K562 (cell line): ENCODE measurements around the gene ZCCHC24. TPM values are rescaled to one million over a fixed set of nuclear protein-coding genes. Genes with fewer than 3 reads are reported as not detected.

ENCODE experiments used
- ESRRB ChIP-seq: fragments of 250-450 bp; sonication (Bioruptor Pico); IDR thresholded peaks from 2 replicates; pipeline ENCODE4 v1.5.0; 2020; ENCODE audit warnings: mild to moderate bottlenecking, moderate library complexity, borderline replicate concordance
- MAZ ChIP-seq, 2 experiments: fragments of 450-650 bp in 1 of 2; sonication (generic) in 1 of 2; formaldehyde crosslinking; IDR thresholded peaks in 1 of 2; conservative IDR thresholded peaks in 1 of 2; 2 replicates each; pipeline versions ENCODE4 v1.4.0 to v1.5.0; 2020; ENCODE audit warnings: mild to moderate bottlenecking in 1 of 2, missing genetic modification reagents in 1 of 2
- MYNN ChIP-seq, 2 experiments: sonication (generic); formaldehyde crosslinking in 1 of 2; IDR thresholded peaks; 2 replicates each; pipeline versions ENCODE4 v1.5.0 to v1.6.1; 2016 to 2020; ENCODE audit warnings: antibody characterized with exemption in 1 of 2, missing genetic modification reagents in 1 of 2
- PTBP1 ChIP-seq: fragments of 200-400 bp; formaldehyde crosslinking; IDR thresholded peaks from 2 replicates; pipeline ENCODE4 v1.6.1; 2017; ENCODE audit warnings: low read depth, low read length
- PTRF ChIP-seq: fragments of 450-650 bp; IDR thresholded peaks from 2 replicates; pipeline ENCODE4 v1.6.1; 2016; ENCODE audit warnings: mild to moderate bottlenecking, missing genetic modification characterization, missing compliant biosample characterization
- RBBP5 ChIP-seq: fragments of 200-600 bp; sonication (generic); IDR thresholded peaks from 2 replicates; pipeline ENCODE4 v1.6.1; 2012; ENCODE audit warnings: borderline replicate concordance, mild to moderate bottlenecking, low read length, control low read depth, inconsistent platforms; ENCODE audit not compliant: insufficient read depth, poor library complexity, severe bottlenecking
- RBM14 ChIP-seq: fragments of 200-400 bp; formaldehyde crosslinking; IDR thresholded peaks from 2 replicates; pipeline ENCODE4 v1.6.1; 2018; ENCODE audit warnings: low read depth, mild to moderate bottlenecking, low read length, moderate library complexity, borderline replicate concordance; ENCODE audit not compliant: insufficient read depth
- SMARCE1 ChIP-seq: fragments of 450-650 bp; IDR thresholded peaks from 2 replicates; pipeline ENCODE4 v1.7.1; 2016; ENCODE audit warnings: mild to moderate bottlenecking
- SREBF1 ChIP-seq: fragments of 150-350 bp; IDR thresholded peaks from 2 replicates; pipeline ENCODE4 v1.6.1; 2014; ENCODE audit warnings: antibody characterized with exemption, low read depth, low read length, borderline replicate concordance
- polyA plus RNA-seq, 8 experiments: library from polyadenylated mRNA; depleted of rRNA in 4 of 8; stranded (reverse) in 5 of 8; unstranded in 3 of 8; fragments of >200 nt; fragmentation: Nextera tagmentation in 2 of 8; fragmentation: Illumina TruSeq in 1 of 8; extraction: Ambion mirVana in 2 of 8; extraction: Trizol in 1 of 8; gene quantifications; 2 replicates each; pipeline versions ENCODE4 v1.2.1 to v1.2.3, GENCODE V29; 2011 to 2014; ENCODE audit warnings: inconsistent platforms in 1 of 8, missing spikeins in 1 of 8
- total RNA-seq, 7 experiments: library from RNA; depleted of rRNA in 6 of 7; stranded (reverse); fragments of >200 nt in 6 of 7; fragmentation: Illumina TruSeq in 2 of 7; extraction: Trizol in 2 of 7; gene quantifications; 2 replicates each; pipeline versions ENCODE4 v1.2.1 to v1.2.3, GENCODE V29; 2011 to 2021; ENCODE audit warnings: low replicate concordance in 1 of 7
- TF ChIP-seq, protein P1 (sequence below): fragments of 450-650 bp; formaldehyde crosslinking; IDR thresholded peaks from 2 replicates; pipeline ENCODE4 v1.4.0; 2022; ENCODE audit warnings: missing genetic modification characterization
- TF ChIP-seq, protein P2 (sequence below): fragments of 250-450 bp; sonication (Bioruptor Pico); IDR thresholded peaks from 2 replicates; pipeline ENCODE4 v1.4.0; 2020; ENCODE audit warnings: borderline replicate concordance
- TF ChIP-seq, protein P3 (sequence below): sonication (generic); formaldehyde crosslinking; IDR thresholded peaks from 2 replicates; pipeline ENCODE4 v1.8.1; 2023; ENCODE audit warnings: mild to moderate bottlenecking, missing genetic modification reagents, moderate library complexity
- TF ChIP-seq, protein P4 (sequence below): fragments of 450-650 bp; IDR thresholded peaks from 2 replicates; pipeline ENCODE4 v1.6.1; 2017; ENCODE audit warnings: antibody characterized with exemption, mild to moderate bottlenecking
- TF ChIP-seq, protein P5 (sequence below): fragments of 150-350 bp; IDR thresholded peaks from 2 replicates; pipeline ENCODE4 v1.6.1; 2014; ENCODE audit warnings: low read depth, mild to moderate bottlenecking, low read length, borderline replicate concordance

The ZCCHC24 gene
- total and polyA plus RNA-seq, 9 of the 15 experiments (the other 6 are each of a cell fraction or from before 2014, with no cell fraction given): 0.84 to 11.0 (median 4.6) TPM

DNA sequence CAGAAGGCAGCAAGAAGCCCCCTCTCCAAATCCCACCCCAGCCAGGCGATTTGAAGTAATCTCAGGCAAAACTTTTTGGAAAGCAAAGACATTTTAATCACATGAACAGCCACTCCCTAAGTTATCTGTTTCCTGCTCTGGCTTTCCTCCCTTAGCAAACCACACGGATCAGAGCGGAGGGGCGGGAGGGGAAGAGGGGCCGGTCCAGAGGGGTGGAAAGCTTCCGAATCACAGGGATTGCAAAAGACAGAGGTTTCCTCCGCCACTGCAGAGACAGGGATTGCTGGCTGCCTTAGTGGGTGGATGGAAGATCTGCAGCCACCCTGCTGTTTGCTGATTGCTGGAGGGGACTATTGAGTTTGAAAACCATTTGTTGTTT lies 41.2 kb downstream of the ZCCHC24 start (continued):
- TF ChIP-seq ESRRB (CRISPR knock-in tag) (no peak), PTRF (tag) (no peak), MAZ (CRISPR knock-in tag; conservative IDR thresholded peaks at IDR 0.05 in 1 of 2, IDR thresholded peaks at IDR 0.05 in 1 of 2) (no peak; a peak in 1 of 4 replicates), SREBF1 (no peak), MYNN (IDR thresholded peaks at IDR 0.05) (no peak), MYNN (CRISPR knock-in tag; IDR thresholded peaks at IDR 0.05) (no peak), RBBP5 (no peak), RBM14 (no peak), PTBP1 (no peak), SMARCE1 (no peak)
- TF ChIP-seq, protein P1, sequence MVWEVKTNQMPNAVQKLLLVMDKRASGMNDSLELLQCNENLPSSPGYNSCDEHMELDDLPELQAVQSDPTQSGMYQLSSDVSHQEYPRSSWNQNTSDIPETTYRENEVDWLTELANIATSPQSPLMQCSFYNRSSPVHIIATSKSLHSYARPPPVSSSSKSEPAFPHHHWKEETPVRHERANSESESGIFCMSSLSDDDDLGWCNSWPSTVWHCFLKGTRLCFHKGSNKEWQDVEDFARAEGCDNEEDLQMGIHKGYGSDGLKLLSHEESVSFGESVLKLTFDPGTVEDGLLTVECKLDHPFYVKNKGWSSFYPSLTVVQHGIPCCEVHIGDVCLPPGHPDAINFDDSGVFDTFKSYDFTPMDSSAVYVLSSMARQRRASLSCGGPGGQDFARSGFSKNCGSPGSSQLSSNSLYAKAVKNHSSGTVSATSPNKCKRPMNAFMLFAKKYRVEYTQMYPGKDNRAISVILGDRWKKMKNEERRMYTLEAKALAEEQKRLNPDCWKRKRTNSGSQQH (CRISPR knock-in tag): no peak
- TF ChIP-seq, protein P2, sequence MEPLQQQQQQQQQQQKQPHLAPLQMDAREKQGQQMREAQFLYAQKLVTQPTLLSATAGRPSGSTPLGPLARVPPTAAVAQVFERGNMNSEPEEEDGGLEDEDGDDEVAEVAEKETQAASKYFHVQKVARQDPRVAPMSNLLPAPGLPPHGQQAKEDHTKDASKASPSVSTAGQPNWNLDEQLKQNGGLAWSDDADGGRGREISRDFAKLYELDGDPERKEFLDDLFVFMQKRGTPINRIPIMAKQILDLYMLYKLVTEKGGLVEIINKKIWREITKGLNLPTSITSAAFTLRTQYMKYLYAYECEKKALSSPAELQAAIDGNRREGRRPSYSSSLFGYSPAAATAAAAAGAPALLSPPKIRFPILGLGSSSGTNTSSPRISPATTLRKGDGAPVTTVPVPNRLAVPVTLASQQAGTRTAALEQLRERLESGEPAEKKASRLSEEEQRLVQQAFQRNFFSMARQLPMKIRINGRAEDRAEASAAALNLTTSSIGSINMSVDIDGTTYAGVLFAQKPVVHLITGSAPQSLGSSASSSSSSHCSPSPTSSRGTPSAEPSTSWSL (CRISPR knock-in tag): no peak
- TF ChIP-seq, protein P3, sequence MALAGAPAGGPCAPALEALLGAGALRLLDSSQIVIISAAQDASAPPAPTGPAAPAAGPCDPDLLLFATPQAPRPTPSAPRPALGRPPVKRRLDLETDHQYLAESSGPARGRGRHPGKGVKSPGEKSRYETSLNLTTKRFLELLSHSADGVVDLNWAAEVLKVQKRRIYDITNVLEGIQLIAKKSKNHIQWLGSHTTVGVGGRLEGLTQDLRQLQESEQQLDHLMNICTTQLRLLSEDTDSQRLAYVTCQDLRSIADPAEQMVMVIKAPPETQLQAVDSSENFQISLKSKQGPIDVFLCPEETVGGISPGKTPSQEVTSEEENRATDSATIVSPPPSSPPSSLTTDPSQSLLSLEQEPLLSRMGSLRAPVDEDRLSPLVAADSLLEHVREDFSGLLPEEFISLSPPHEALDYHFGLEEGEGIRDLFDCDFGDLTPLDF (CRISPR knock-in tag): no peak
- TF ChIP-seq, protein P4, sequence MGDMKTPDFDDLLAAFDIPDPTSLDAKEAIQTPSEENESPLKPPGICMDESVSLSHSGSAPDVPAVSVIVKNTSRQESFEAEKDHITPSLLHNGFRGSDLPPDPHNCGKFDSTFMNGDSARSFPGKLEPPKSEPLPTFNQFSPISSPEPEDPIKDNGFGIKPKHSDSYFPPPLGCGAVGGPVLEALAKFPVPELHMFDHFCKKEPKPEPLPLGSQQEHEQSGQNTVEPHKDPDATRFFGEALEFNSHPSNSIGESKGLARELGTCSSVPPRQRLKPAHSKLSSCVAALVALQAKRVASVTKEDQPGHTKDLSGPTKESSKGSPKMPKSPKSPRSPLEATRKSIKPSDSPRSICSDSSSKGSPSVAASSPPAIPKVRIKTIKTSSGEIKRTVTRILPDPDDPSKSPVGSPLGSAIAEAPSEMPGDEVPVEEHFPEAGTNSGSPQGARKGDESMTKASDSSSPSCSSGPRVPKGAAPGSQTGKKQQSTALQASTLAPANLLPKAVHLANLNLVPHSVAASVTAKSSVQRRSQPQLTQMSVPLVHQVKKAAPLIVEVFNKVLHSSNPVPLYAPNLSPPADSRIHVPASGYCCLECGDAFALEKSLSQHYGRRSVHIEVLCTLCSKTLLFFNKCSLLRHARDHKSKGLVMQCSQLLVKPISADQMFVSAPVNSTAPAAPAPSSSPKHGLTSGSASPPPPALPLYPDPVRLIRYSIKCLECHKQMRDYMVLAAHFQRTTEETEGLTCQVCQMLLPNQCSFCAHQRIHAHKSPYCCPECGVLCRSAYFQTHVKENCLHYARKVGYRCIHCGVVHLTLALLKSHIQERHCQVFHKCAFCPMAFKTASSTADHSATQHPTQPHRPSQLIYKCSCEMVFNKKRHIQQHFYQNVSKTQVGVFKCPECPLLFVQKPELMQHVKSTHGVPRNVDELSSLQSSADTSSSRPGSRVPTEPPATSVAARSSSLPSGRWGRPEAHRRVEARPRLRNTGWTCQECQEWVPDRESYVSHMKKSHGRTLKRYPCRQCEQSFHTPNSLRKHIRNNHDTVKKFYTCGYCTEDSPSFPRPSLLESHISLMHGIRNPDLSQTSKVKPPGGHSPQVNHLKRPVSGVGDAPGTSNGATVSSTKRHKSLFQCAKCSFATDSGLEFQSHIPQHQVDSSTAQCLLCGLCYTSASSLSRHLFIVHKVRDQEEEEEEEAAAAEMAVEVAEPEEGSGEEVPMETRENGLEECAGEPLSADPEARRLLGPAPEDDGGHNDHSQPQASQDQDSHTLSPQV: no peak
- TF ChIP-seq, protein P5, sequence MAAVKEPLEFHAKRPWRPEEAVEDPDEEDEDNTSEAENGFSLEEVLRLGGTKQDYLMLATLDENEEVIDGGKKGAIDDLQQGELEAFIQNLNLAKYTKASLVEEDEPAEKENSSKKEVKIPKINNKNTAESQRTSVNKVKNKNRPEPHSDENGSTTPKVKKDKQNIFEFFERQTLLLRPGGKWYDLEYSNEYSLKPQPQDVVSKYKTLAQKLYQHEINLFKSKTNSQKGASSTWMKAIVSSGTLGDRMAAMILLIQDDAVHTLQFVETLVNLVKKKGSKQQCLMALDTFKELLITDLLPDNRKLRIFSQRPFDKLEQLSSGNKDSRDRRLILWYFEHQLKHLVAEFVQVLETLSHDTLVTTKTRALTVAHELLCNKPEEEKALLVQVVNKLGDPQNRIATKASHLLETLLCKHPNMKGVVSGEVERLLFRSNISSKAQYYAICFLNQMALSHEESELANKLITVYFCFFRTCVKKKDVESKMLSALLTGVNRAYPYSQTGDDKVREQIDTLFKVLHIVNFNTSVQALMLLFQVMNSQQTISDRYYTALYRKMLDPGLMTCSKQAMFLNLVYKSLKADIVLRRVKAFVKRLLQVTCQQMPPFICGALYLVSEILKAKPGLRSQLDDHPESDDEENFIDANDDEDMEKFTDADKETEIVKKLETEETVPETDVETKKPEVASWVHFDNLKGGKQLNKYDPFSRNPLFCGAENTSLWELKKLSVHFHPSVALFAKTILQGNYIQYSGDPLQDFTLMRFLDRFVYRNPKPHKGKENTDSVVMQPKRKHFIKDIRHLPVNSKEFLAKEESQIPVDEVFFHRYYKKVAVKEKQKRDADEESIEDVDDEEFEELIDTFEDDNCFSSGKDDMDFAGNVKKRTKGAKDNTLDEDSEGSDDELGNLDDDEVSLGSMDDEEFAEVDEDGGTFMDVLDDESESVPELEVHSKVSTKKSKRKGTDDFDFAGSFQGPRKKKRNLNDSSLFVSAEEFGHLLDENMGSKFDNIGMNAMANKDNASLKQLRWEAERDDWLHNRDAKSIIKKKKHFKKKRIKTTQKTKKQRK: no peak
